Superior temporal gyrus (tissue), 1 donor: ENCODE measurements around the gene MLLT3.

ENCODE experiments used
- DNase-seq: peaks from one replicate; pipeline ENCODE4 v3.0.0-alpha.2; 2016; ENCODE audit errors: extremely low spot score

MLLT3 gene

GRCh38 chr9:20305452-20305851 is 316.8 kb downstream of the MLLT3 start:
- DNase-seq = no peak

GRCh38 chr9:20303996-20304395 is 318.3 kb downstream of the MLLT3 start:
- no peak for DNase-seq

- DNase-seq = no peak
Observed at GRCh38 chr9:20303066-20303465, 319.2 kb downstream of the MLLT3 start.

- DNase-seq = no peak
Observed at GRCh38 chr9:20302197-20302596, 320.1 kb downstream of the MLLT3 start.

GRCh38 chr9:20300430-20301115 is 321.7 kb downstream of the MLLT3 start:
- DNase-seq = no peak

- peak; percentile 53 for DNase-seq
Observed at GRCh38 chr9:20297646-20298084, 324.6 kb downstream of the MLLT3 start.

GRCh38 chr9:20295555-20295954 is 326.7 kb downstream of the MLLT3 start:
- DNase-seq = no peak

- DNase-seq = no peak
Observed at GRCh38 chr9:20294046-20294750, 328.1 kb downstream of the MLLT3 start.

GRCh38 chr9:20292002-20292401 is 330.3 kb downstream of the MLLT3 start:
- DNase-seq = no peak
